Nephron progenitor cell (in vitro differentiated cells): ENCODE results near the gene USP11.

ENCODE experiments used
- DNase-seq: peaks from one replicate; pipeline ENCODE4 v3.0.0; 2021
- H3K27ac Mint-ChIP-seq: 2 replicates; pipeline ENCODE4 v1.8.0; 2021; ENCODE audit warnings: mild to moderate bottlenecking, moderate library complexity, mixed read lengths
- H3K27me3 Mint-ChIP-seq: 2 replicates; pipeline ENCODE4 v1.8.0; 2021; ENCODE audit warnings: mild to moderate bottlenecking, low read depth, mixed read lengths; ENCODE audit not compliant: poor library complexity
- H3K36me3 Mint-ChIP-seq: 2 replicates; pipeline ENCODE4 v1.8.0; 2021; ENCODE audit warnings: low read depth, mixed read lengths
- H3K4me1 Mint-ChIP-seq: 2 replicates; pipeline ENCODE4 v1.8.0; 2021; ENCODE audit warnings: mixed read lengths
- H3K4me3 Mint-ChIP-seq: 2 replicates; pipeline ENCODE4 v1.8.0; 2021; ENCODE audit warnings: mild to moderate bottlenecking, moderate library complexity, mixed read lengths
- H3K9me3 Mint-ChIP-seq: 2 replicates; pipeline ENCODE4 v1.8.0; 2021; ENCODE audit warnings: mild to moderate bottlenecking, moderate library complexity, mixed read lengths
- TF ChIP-seq, protein P1 (sequence below): fragments of 200-600 bp; sonication (generic); IDR thresholded peaks from 2 replicates; pipeline ENCODE4 v1.5.0; 2021; ENCODE audit warnings: antibody characterized with exemption

Gene USP11

DNA sequence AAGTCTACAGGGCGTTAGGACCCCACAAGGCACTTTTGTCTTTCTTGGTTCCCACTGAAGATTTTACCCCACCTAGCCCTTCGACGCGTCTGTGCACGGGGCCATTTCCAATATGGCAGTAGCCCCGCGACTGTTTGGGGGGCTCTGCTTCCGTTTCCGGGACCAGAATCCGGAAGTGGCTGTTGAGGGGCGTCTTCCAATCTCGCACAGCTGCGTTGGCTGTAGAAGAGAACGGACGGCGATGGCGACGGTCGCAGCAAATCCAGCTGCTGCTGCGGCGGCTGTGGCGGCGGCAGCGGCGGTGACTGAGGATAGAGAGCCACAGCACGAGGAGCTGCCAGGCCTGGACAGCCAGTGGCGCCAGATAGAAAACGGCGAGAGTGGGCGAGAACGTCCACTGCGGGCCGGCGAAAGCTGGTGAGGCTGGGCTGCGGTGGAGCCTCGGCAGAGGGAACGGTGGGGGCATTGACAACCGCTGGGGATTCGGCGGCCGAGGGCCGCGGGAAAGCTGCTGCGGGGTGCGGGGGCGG lies at the start of gene USP11:
USP11 (plus strand) TSS at position 207 of the 530 bp plus-strand sequence; CDS start at position 242, 35 bp downstream.
- Mint-ChIP-seq H3K4me3 (peak within 1 kb of the TSS; percentile 93), H3K27ac (peak within 1 kb of the TSS; percentile 100), H3K9me3 (no peaks in the 10 kb centered on the region), H3K36me3 (peaks cover 31% of the 10 kb centered on the region), H3K4me1 (peaks cover 65% of the 10 kb centered on the region), H3K27me3 (no peaks in the 10 kb centered on the region)
- no peak for DNase-seq
- TF ChIP-seq, protein P1, sequence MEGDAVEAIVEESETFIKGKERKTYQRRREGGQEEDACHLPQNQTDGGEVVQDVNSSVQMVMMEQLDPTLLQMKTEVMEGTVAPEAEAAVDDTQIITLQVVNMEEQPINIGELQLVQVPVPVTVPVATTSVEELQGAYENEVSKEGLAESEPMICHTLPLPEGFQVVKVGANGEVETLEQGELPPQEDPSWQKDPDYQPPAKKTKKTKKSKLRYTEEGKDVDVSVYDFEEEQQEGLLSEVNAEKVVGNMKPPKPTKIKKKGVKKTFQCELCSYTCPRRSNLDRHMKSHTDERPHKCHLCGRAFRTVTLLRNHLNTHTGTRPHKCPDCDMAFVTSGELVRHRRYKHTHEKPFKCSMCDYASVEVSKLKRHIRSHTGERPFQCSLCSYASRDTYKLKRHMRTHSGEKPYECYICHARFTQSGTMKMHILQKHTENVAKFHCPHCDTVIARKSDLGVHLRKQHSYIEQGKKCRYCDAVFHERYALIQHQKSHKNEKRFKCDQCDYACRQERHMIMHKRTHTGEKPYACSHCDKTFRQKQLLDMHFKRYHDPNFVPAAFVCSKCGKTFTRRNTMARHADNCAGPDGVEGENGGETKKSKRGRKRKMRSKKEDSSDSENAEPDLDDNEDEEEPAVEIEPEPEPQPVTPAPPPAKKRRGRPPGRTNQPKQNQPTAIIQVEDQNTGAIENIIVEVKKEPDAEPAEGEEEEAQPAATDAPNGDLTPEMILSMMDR = no peak

DNA sequence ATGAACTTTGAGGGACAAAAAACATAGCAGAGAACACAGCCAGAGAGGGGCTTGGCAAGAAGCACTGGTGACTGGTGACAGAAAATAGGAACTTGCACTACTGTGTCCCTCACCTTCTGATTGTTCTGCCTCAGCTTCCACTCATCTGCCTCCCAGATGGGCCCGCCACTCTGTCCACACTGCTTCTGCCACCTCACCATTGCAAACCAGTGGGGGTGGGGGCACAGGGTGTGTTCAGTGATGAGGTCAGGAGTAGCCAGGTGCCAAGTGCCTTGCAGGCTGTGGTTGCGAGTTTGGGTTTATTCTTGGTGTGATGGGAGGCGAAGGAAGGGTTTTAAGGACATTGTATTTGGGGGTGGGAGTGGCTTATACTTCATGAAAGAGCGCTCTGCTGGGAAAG lies 48.3 kb upstream of the USP11 start:
- H3K36me3 Mint-ChIP-seq = peaks cover 25% of the 10 kb centered on the region
- no peak for DNase-seq
- no peaks in the 10 kb centered on the region for H3K27me3 Mint-ChIP-seq
- H3K4me3 Mint-ChIP-seq = no peak overlapping the region
- no peak overlapping the region for H3K27ac Mint-ChIP-seq
- peaks cover 25% of the 10 kb centered on the region for H3K9me3 Mint-ChIP-seq
- TF ChIP-seq, protein P1 = no peak
- H3K4me1 Mint-ChIP-seq = no peaks in the 10 kb centered on the region

DNA sequence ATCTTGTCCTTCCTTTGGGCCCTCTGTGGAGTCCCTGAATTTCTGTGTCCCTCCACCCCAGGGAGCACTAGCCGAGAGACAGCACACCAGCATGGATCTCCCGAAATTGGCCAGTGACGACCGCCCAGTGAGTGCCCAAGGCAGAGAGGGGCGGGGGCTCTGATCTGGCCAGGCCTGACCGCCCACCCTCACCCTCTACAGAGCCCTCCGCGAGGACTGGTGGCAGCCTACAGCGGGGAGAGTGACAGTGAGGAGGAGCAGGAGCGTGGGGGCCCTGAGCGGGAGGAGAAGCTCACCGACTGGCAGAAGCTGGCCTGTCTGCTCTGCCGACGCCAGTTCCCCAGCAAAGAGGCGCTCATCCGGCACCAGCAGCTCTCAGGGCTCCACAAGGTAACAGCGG lies 47.6 kb upstream of the USP11 start:
- TF ChIP-seq, protein P1 = no peak
- Mint-ChIP-seq H3K4me1 (no peaks in the 10 kb centered on the region), H3K36me3 (peaks cover 24% of the 10 kb centered on the region), H3K27me3 (no peaks in the 10 kb centered on the region), H3K27ac (no peak overlapping the region), H3K4me3 (no peak overlapping the region), H3K9me3 (peaks cover 21% of the 10 kb centered on the region)
- no peak for DNase-seq

DNA sequence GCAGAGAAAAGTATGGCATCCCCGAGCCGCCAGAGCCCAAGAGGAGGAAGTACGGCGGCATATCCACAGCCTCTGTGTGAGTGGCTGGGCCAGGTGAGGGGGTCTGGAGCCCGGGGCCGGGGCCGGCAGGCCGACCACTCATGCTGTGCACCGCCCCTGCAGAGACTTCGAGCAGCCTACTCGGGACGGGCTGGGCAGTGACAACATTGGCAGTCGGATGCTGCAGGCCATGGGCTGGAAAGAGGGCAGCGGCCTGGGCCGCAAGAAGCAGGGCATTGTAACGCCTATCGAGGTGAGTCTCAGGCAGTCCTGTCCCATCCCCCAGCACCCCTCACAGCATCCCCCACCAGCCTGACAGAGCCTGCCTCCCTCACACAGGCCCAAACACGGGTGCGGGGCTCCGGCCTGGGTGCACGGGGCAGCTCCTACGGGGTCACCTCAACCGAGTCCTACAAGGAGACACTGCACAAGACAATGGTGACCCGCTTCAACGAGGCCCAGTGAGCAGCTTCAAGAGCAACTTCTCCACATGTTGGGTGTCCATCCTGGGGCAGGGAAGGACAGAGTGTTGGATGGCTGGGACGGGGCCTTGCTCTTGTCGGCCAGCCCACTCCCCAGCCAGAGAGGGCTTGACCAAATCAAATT lies 46.6 kb upstream of the USP11 start:
- H3K9me3 Mint-ChIP-seq = peaks cover 21% of the 10 kb centered on the region
- TF ChIP-seq, protein P1 = no peak
- H3K4me1 Mint-ChIP-seq = no peaks in the 10 kb centered on the region
- H3K27me3 Mint-ChIP-seq = peaks cover 3% of the 10 kb centered on the region
- H3K36me3 Mint-ChIP-seq = peaks cover 18% of the 10 kb centered on the region
- no peak for DNase-seq
- H3K27ac Mint-ChIP-seq = peak overlapping the region; percentile 42
- no peak overlapping the region for H3K4me3 Mint-ChIP-seq

DNA sequence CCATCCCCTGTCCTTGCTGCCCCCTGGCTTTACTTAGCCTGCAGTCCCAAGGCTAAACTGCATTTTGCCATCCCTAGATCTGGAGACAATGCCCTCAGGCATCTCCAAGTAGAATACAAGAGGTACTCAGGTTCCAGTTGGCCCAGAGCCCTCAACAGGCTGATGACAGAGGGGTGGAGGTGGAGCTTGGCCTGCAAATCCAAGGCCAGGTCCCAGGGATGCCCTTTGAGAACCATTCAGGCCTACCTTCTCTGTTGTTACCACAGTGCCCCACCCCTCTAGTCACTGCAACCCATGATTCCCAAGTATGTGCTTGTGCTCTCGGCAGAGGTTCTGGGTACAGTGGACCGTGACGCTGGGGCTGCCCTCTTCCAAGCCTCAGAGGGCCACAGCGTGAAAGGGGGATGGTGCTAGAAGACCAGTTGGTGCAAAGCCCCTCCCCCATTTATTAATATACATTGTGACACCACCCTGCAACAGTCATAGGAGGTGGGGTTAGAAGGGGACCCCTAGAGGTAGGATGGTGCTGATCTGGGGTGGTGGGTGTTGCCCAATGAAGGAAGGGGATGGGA lies 45.6 kb upstream of the USP11 start:
- DNase-seq = no peak
- Mint-ChIP-seq H3K27me3 (peaks cover 3% of the 10 kb centered on the region), H3K36me3 (peaks cover 18% of the 10 kb centered on the region), H3K4me3 (no peak overlapping the region), H3K9me3 (peaks cover 18% of the 10 kb centered on the region), H3K27ac (no peak overlapping the region), H3K4me1 (no peaks in the 10 kb centered on the region)
- TF ChIP-seq, protein P1 = no peak
